Hindlimb muscle (tissue), 1 donor: ENCODE data around the gene CTIF. TPM values are rescaled to one million over a fixed set of nuclear protein-coding genes. Genes with fewer than 3 reads are reported as not detected.
A peak's percentile ranks its signal among the peaks of the same experiment; 100 is the strongest.

Source experiments
- DNase-seq: peaks from one replicate; pipeline ENCODE4 v3.0.0-alpha.2; 2013
- polyA plus RNA-seq: library from polyadenylated mRNA; unstranded; fragments of 120-200 nt; gene quantifications from one replicate; pipeline ENCODE4 v1.2.1, GENCODE V29; 2013; ENCODE audit not compliant: insufficient read length

Gene CTIF
- polyA plus RNA-seq, 1 donor, result 47.1 TPM

GRCh38 chr18:48757367-48757766, 218.5 kb downstream of the CTIF start:
- DNase-seq, result no peak

GRCh38 chr18:48757906-48758305, 219.1 kb downstream of the CTIF start:
- DNase-seq, result no peak

- DNase-seq, result no peak
Observed at GRCh38 chr18:48761582-48761981, 222.8 kb downstream of the CTIF start.

GRCh38 chr18:48762022-48762421, 223.2 kb downstream of the CTIF start:
- no peak for DNase-seq

GRCh38 chr18:48762836-48763718, 224.2 kb downstream of the CTIF start:
- no peak for DNase-seq

GRCh38 chr18:48763719-48764100, 224.9 kb downstream of the CTIF start:
- no peak for DNase-seq

GRCh38 chr18:48765053-48765452, 226.2 kb downstream of the CTIF start:
- DNase-seq, result no peak

GRCh38 chr18:48766026-48766425, 227.2 kb downstream of the CTIF start:
- no peak for DNase-seq

- no peak for DNase-seq
Observed at GRCh38 chr18:48766487-48766886, 227.7 kb downstream of the CTIF start.

GRCh38 chr18:48767090-48767690, 228.4 kb downstream of the CTIF start:
- no peak for DNase-seq

GRCh38 chr18:48769006-48769636, 230.3 kb downstream of the CTIF start:
- no peak for DNase-seq

GRCh38 chr18:48770243-48770642, 231.4 kb downstream of the CTIF start:
- DNase-seq, result no peak

- DNase-seq, result no peak
Observed at GRCh38 chr18:48771641-48772375, 233.0 kb downstream of the CTIF start.

GRCh38 chr18:48772457-48772856, 233.6 kb downstream of the CTIF start:
- DNase-seq, result no peak

- no peak for DNase-seq
Observed at GRCh38 chr18:48773821-48774220, 235.0 kb downstream of the CTIF start.

- no peak for DNase-seq
Observed at GRCh38 chr18:48774941-48775340, 236.1 kb downstream of the CTIF start.

- no peak for DNase-seq
Observed at GRCh38 chr18:48775372-48776155, 236.7 kb downstream of the CTIF start.

GRCh38 chr18:48776156-48776555, 237.3 kb downstream of the CTIF start:
- DNase-seq, result no peak

GRCh38 chr18:48776641-48777025, 237.8 kb downstream of the CTIF start:
- no peak for DNase-seq

GRCh38 chr18:48777026-48777743, 238.4 kb downstream of the CTIF start:
- DNase-seq, result peak; percentile 41

GRCh38 chr18:48777744-48778116, 238.9 kb downstream of the CTIF start:
- DNase-seq, result no peak
